ENCODE data around the gene SSBP2. TPM values are rescaled to one million over a fixed set of nuclear protein-coding genes. Genes with fewer than 3 reads are reported as not detected.
"Not testable (repeated sequence)": the region's sequence is repeated elsewhere in the genome, so short reads cannot be mapped to it uniquely, and the experiment has no call there.

The SSBP2 gene
- polyA plus RNA-seq, 2 donors: 18.8 to 25.3 TPM

GRCh38 chr5:81519217-81519905, 231.5 kb downstream of the SSBP2 start:
- Histone ChIP-seq H3K36me3 (ENCODE audit: control insufficient read depth in 2 of 2, insufficient read depth in 2 of 2, low read length in 1 of 2) (no peaks in the 10 kb centered on the region), H3K4me1 (ENCODE audit: control insufficient read depth in 2 of 2, insufficient read depth in 2 of 2, low read length in 1 of 2) (no peaks in the 10 kb centered on the region), H3K27ac (ENCODE audit: low read depth in 2 of 2, low read length in 1 of 2) (no peak overlapping the region), H3K27me3 (ENCODE audit: control insufficient read depth in 1 of 2, insufficient read depth in 2 of 2, low read length in 2 of 2) (no peaks in the 10 kb centered on the region), H3K9me3 (ENCODE audit: control insufficient read depth in 2 of 2, insufficient read depth in 1 of 2, low read depth in 1 of 2, low read length in 1 of 2) (no peaks in the 10 kb centered on the region), H3K4me3 (ENCODE audit: low read depth in 1 of 2, low read length in 2 of 2) (no peak overlapping the region)
- WGBS, 2 donors: 93% methylated on average over 2 of the region's 2 CpGs

GRCh38 chr5:81517462-81517861, 233.4 kb downstream of the SSBP2 start:
- Histone ChIP-seq H3K27me3 (ENCODE audit: control insufficient read depth in 1 of 2, insufficient read depth in 2 of 2, low read length in 2 of 2) (no peaks in the 10 kb centered on the region), H3K27ac (ENCODE audit: low read depth in 2 of 2, low read length in 1 of 2) (no peak overlapping the region), H3K36me3 (ENCODE audit: control insufficient read depth in 2 of 2, insufficient read depth in 2 of 2, low read length in 1 of 2) (no peaks in the 10 kb centered on the region), H3K9me3 (ENCODE audit: control insufficient read depth in 2 of 2, insufficient read depth in 1 of 2, low read depth in 1 of 2, low read length in 1 of 2) (no peaks in the 10 kb centered on the region), H3K4me1 (ENCODE audit: control insufficient read depth in 2 of 2, insufficient read depth in 2 of 2, low read length in 1 of 2) (no peaks in the 10 kb centered on the region), H3K4me3 (ENCODE audit: low read depth in 1 of 2, low read length in 2 of 2) (no peak overlapping the region)

GRCh38 chr5:81516091-81516490, 234.8 kb downstream of the SSBP2 start:
- Histone ChIP-seq H3K27me3 (ENCODE audit: control insufficient read depth in 1 of 2, insufficient read depth in 2 of 2, low read length in 2 of 2) (no peaks in the 10 kb centered on the region), H3K9me3 (ENCODE audit: control insufficient read depth in 2 of 2, insufficient read depth in 1 of 2, low read depth in 1 of 2, low read length in 1 of 2) (no peaks in the 10 kb centered on the region), H3K4me3 (ENCODE audit: low read depth in 1 of 2, low read length in 2 of 2) (no peak overlapping the region), H3K27ac (ENCODE audit: low read depth in 2 of 2, low read length in 1 of 2) (no peak overlapping the region), H3K4me1 (ENCODE audit: control insufficient read depth in 2 of 2, insufficient read depth in 2 of 2, low read length in 1 of 2) (no peaks in the 10 kb centered on the region), H3K36me3 (ENCODE audit: control insufficient read depth in 2 of 2, insufficient read depth in 2 of 2, low read length in 1 of 2) (no peaks in the 10 kb centered on the region)

- Histone ChIP-seq H3K27ac (ENCODE audit: low read depth in 2 of 2, low read length in 1 of 2) (no peak overlapping the region), H3K27me3 (ENCODE audit: control insufficient read depth in 1 of 2, insufficient read depth in 2 of 2, low read length in 2 of 2) (no peaks in the 10 kb centered on the region), H3K36me3 (ENCODE audit: control insufficient read depth in 2 of 2, insufficient read depth in 2 of 2, low read length in 1 of 2) (no peaks in the 10 kb centered on the region), H3K9me3 (ENCODE audit: control insufficient read depth in 2 of 2, insufficient read depth in 1 of 2, low read depth in 1 of 2, low read length in 1 of 2) (no peaks in the 10 kb centered on the region), H3K4me1 (ENCODE audit: control insufficient read depth in 2 of 2, insufficient read depth in 2 of 2, low read length in 1 of 2) (no peaks in the 10 kb centered on the region), H3K4me3 (ENCODE audit: low read depth in 1 of 2, low read length in 2 of 2) (no peak overlapping the region)
Measured at GRCh38 chr5:81513982-81514381, 236.9 kb downstream of the SSBP2 start.

GRCh38 chr5:81513473-81513872, 237.4 kb downstream of the SSBP2 start:
- no peak overlapping the region for H3K4me3 ChIP-seq (ENCODE audit: low read depth in 1 of 2, low read length in 2 of 2)
- 89 to 93% methylated on average over 2 of the region's 2 CpGs for WGBS, 2 donors
- no peaks in the 10 kb centered on the region for H3K36me3 ChIP-seq (ENCODE audit: control insufficient read depth in 2 of 2, insufficient read depth in 2 of 2, low read length in 1 of 2)
- no peaks in the 10 kb centered on the region for H3K9me3 ChIP-seq (ENCODE audit: control insufficient read depth in 2 of 2, insufficient read depth in 1 of 2, low read depth in 1 of 2, low read length in 1 of 2)
- H3K27ac ChIP-seq (ENCODE audit: low read depth in 2 of 2, low read length in 1 of 2): no peak overlapping the region
- H3K27me3 ChIP-seq (ENCODE audit: control insufficient read depth in 1 of 2, insufficient read depth in 2 of 2, low read length in 2 of 2): no peaks in the 10 kb centered on the region
- H3K4me1 ChIP-seq (ENCODE audit: control insufficient read depth in 2 of 2, insufficient read depth in 2 of 2, low read length in 1 of 2): no peaks in the 10 kb centered on the region

- no peak overlapping the region for H3K4me3 ChIP-seq (ENCODE audit: low read depth in 1 of 2, low read length in 2 of 2)
- no peaks in the 10 kb centered on the region for H3K27me3 ChIP-seq (ENCODE audit: control insufficient read depth in 1 of 2, insufficient read depth in 2 of 2, low read length in 2 of 2)
- H3K4me1 ChIP-seq (ENCODE audit: control insufficient read depth in 2 of 2, insufficient read depth in 2 of 2, low read length in 1 of 2): no peaks in the 10 kb centered on the region
- no peak overlapping the region for H3K27ac ChIP-seq (ENCODE audit: low read depth in 2 of 2, low read length in 1 of 2)
- no peaks in the 10 kb centered on the region for H3K36me3 ChIP-seq (ENCODE audit: control insufficient read depth in 2 of 2, insufficient read depth in 2 of 2, low read length in 1 of 2)
- WGBS, 2 donors: 24 to 32% methylated on average over 2 of the region's 2 CpGs
- H3K9me3 ChIP-seq (ENCODE audit: control insufficient read depth in 2 of 2, insufficient read depth in 1 of 2, low read depth in 1 of 2, low read length in 1 of 2): no peaks in the 10 kb centered on the region
Measured at GRCh38 chr5:81506900-81507588, 243.9 kb downstream of the SSBP2 start.

- no peaks in the 10 kb centered on the region for H3K36me3 ChIP-seq (ENCODE audit: control insufficient read depth in 2 of 2, insufficient read depth in 2 of 2, low read length in 1 of 2)
- WGBS, 2 donors: 40 to 45% methylated on average over 1 of the region's 1 CpG
- H3K27ac ChIP-seq (ENCODE audit: low read depth in 2 of 2, low read length in 1 of 2): no peak overlapping the region
Measured at GRCh38 chr5:81506378-81506777, 244.5 kb downstream of the SSBP2 start.

GRCh38 chr5:81505672-81506071, 245.2 kb downstream of the SSBP2 start:
- Histone ChIP-seq H3K27me3 (ENCODE audit: control insufficient read depth in 1 of 2, insufficient read depth in 2 of 2, low read length in 2 of 2) (no peaks in the 10 kb centered on the region), H3K4me3 (ENCODE audit: low read depth in 1 of 2, low read length in 2 of 2) (no peak overlapping the region), H3K4me1 (ENCODE audit: control insufficient read depth in 2 of 2, insufficient read depth in 2 of 2, low read length in 1 of 2) (no peaks in the 10 kb centered on the region), H3K36me3 (ENCODE audit: control insufficient read depth in 2 of 2, insufficient read depth in 2 of 2, low read length in 1 of 2) (no peaks in the 10 kb centered on the region), H3K9me3 (ENCODE audit: control insufficient read depth in 2 of 2, insufficient read depth in 1 of 2, low read depth in 1 of 2, low read length in 1 of 2) (no peaks in the 10 kb centered on the region), H3K27ac (ENCODE audit: low read depth in 2 of 2, low read length in 1 of 2) (no peak overlapping the region)
- 66 to 69% methylated on average over 1 of the region's 1 CpG for WGBS, 2 donors

More at GRCh38 chr5:81506378-81506777, 244.5 kb downstream of the SSBP2 start:
- H3K4me1 ChIP-seq (ENCODE audit: control insufficient read depth in 2 of 2, insufficient read depth in 2 of 2, low read length in 1 of 2): no peaks in the 10 kb centered on the region
- no peak overlapping the region for H3K4me3 ChIP-seq (ENCODE audit: low read depth in 1 of 2, low read length in 2 of 2)
- no peaks in the 10 kb centered on the region for H3K27me3 ChIP-seq (ENCODE audit: control insufficient read depth in 1 of 2, insufficient read depth in 2 of 2, low read length in 2 of 2)
- H3K9me3 ChIP-seq (ENCODE audit: control insufficient read depth in 2 of 2, insufficient read depth in 1 of 2, low read depth in 1 of 2, low read length in 1 of 2): no peaks in the 10 kb centered on the region

GRCh38 chr5:81503602-81504001, 247.3 kb downstream of the SSBP2 start:
- H3K27ac ChIP-seq (ENCODE audit: low read depth in 2 of 2, low read length in 1 of 2); H3K9me3 ChIP-seq (ENCODE audit: control insufficient read depth in 2 of 2, insufficient read depth in 1 of 2, low read depth in 1 of 2, low read length in 1 of 2); H3K27me3 ChIP-seq (ENCODE audit: control insufficient read depth in 1 of 2, insufficient read depth in 2 of 2, low read length in 2 of 2); H3K4me1 ChIP-seq (ENCODE audit: control insufficient read depth in 2 of 2, insufficient read depth in 2 of 2, low read length in 1 of 2); H3K4me3 ChIP-seq (ENCODE audit: low read depth in 1 of 2, low read length in 2 of 2); H3K36me3 ChIP-seq (ENCODE audit: control insufficient read depth in 2 of 2, insufficient read depth in 2 of 2, low read length in 1 of 2): not testable (repeated sequence)

- no peaks in the 10 kb centered on the region for H3K4me1 ChIP-seq (ENCODE audit: control insufficient read depth in 2 of 2, insufficient read depth in 2 of 2, low read length in 1 of 2)
- H3K9me3 ChIP-seq (ENCODE audit: control insufficient read depth in 2 of 2, insufficient read depth in 1 of 2, low read depth in 1 of 2, low read length in 1 of 2): no peaks in the 10 kb centered on the region
- no peaks in the 10 kb centered on the region for H3K27me3 ChIP-seq (ENCODE audit: control insufficient read depth in 1 of 2, insufficient read depth in 2 of 2, low read length in 2 of 2)
- no peak overlapping the region for H3K27ac ChIP-seq (ENCODE audit: low read depth in 2 of 2, low read length in 1 of 2)
- H3K4me3 ChIP-seq (ENCODE audit: low read depth in 1 of 2, low read length in 2 of 2): no peak overlapping the region
- H3K36me3 ChIP-seq (ENCODE audit: control insufficient read depth in 2 of 2, insufficient read depth in 2 of 2, low read length in 1 of 2): no peaks in the 10 kb centered on the region
- WGBS, 2 donors: 93 to 95% methylated on average over 3 of the region's 3 CpGs
Measured at GRCh38 chr5:81495286-81495685, 255.6 kb downstream of the SSBP2 start.
